NOMO-1 treated with DMSO at 0.1 percent for 48 hours (cell line): ENCODE measurements around the gene TSBP1.
A peak's percentile ranks its signal among the peaks of the same experiment; 100 is the strongest.

Experiments
- DNase-seq: peaks from one replicate; lab custom pipeline; 2025; ENCODE audit not compliant: unreplicated experiment; lab: John Stamatoyannopoulos, UW

The TSBP1 gene, protein sequence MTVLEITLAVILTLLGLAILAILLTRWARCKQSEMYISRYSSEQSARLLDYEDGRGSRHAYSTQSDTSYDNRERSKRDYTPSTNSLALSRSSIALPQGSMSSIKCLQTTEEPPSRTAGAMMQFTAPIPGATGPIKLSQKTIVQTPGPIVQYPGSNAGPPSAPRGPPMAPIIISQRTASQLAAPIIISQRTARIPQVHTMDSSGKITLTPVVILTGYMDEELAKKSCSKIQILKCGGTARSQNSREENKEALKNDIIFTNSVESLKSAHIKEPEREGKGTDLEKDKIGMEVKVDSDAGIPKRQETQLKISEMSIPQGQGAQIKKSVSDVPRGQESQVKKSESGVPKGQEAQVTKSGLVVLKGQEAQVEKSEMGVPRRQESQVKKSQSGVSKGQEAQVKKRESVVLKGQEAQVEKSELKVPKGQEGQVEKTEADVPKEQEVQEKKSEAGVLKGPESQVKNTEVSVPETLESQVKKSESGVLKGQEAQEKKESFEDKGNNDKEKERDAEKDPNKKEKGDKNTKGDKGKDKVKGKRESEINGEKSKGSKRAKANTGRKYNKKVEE

DNA sequence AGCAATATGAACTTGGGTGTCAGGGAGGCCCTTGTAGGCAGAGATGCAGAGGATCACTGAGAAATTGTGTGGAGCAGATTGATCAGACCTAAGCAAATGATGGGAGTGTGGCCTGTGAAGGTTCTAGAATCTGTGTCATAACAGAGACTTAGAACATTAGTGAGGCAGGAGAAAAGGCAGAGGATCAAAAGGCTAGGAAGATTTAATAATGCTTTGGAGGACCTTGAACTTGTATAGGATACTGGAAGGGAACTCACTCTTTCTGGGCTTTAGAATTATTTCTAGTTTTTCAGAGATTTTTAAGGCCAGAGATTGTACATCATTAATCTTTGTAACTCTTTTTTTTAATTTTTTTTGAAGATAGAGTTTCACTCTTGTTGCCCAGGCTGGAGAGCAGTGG lies at the start of gene TSBP1:
TSS of gene TSBP1 (minus strand) at position 101 of the 400 bp plus-strand sequence. CDS start 197 bp downstream, outside the sequence.
- no peak for DNase-seq

DNA sequence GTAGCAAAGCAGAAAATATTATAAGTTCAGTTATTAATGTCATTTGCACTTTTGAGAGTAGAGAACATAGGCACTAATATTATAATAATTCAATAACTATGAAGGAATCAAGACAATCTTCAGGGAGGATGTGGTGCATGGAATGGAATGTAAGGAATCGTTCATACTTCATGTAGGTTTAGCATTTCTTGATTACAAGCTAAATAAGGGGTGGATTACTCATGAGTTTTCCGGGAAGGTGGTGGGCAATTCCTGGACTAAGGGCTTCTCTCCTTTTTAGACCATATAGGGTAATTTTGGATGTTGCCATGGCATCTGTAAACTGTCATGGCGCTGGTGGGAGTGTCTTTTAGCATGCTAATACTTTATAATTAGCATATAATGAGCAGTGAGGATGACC lies 44.3 kb upstream of the TSBP1 start:
- DNase-seq: no peak

- DNase-seq: peak; percentile 64
Measured at GRCh38 chr6:32415521-32416019, 43.9 kb upstream of the TSBP1 start.

GRCh38 chr6:32413427-32414047 lies 41.8 kb upstream of the TSBP1 start:
- peak; percentile 65 for DNase-seq

GRCh38 chr6:32411566-32412327 lies 40.0 kb upstream of the TSBP1 start:
- DNase-seq: no peak

GRCh38 chr6:32410906-32411305 lies 39.2 kb upstream of the TSBP1 start:
- no peak for DNase-seq

GRCh38 chr6:32406857-32407256 lies 35.2 kb upstream of the TSBP1 start, which contains the start of gene BTNL2:
Gene BTNL2, minus strand, starts transcription at chr6:32407181. Its CDS starts 58 bp downstream, at chr6:32407123.
- DNase-seq: no peak

- DNase-seq: no peak
Measured at GRCh38 chr6:32406197-32406596, 34.5 kb upstream of the TSBP1 start.

- no peak for DNase-seq
Measured at GRCh38 chr6:32405656-32406055, 34.0 kb upstream of the TSBP1 start.

- DNase-seq: no peak
Measured at GRCh38 chr6:32402812-32403211, 31.1 kb upstream of the TSBP1 start.

DNA sequence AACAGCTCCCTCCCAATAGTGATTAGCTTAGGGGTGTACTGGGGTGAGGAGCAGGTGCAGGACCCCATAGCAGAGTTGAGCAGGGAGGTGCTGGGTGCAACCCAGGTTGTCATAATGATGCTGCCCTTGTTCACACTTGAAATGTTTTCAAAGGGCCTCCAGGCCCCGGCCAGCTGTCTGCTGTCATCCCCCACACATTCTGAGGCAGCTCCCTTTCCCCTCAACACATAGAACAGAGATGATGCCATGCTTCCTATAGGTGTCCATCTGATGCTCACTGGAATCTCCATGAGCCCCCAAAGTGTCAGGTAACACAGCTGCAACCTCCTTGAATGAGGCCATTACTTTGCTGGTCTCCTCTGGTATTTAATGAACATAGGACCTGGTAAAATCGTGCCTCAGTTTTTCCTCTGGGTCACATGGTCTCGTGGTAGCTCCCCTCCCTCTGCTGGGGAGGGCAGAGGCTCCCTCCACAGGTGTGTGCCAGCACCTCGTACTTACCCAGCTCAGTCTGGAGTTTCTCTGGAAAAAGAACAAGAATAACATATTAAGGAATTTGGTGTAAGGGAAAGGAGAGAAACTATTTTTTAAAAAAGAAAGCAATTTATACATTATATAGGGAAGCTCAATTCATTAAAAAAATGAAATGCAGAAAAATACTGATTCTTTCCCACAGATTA lies 29.7 kb upstream of the TSBP1 start:
- DNase-seq: no peak

DNA sequence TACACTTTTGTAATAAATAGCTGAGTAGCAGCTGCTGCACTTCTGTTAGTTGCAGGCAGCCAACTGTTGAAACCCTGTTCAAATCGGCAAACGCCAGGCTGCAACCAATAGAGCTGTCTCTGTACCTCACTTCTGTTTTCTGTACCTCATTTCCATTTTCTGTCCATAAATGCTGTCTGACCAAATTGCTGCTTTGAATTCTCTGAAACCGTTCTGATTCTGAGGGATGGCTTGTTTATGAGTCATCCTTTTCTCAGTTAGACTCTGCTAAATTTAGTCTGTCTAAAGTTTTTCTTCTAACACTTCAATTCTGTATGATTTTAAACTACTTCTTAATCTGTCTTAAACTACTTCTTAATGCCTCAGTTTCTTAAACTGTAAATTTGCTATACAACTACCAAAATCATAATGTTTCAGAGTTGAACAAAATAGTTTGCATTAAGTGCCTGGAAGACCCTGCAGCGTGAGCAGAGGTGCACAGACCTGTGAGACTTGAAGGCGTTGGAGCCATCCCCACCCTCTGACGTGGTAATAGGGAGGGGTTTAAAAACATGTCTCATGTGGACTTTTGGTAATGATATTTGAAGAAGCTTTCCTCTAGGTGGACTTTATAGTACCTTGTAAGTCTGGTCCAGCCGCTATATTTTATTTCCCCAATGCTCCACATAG lies 25.7 kb upstream of the TSBP1 start:
- peak; percentile 66 for DNase-seq

GRCh38 chr6:32396028-32396427 lies 24.3 kb upstream of the TSBP1 start:
- no peak for DNase-seq

DNA sequence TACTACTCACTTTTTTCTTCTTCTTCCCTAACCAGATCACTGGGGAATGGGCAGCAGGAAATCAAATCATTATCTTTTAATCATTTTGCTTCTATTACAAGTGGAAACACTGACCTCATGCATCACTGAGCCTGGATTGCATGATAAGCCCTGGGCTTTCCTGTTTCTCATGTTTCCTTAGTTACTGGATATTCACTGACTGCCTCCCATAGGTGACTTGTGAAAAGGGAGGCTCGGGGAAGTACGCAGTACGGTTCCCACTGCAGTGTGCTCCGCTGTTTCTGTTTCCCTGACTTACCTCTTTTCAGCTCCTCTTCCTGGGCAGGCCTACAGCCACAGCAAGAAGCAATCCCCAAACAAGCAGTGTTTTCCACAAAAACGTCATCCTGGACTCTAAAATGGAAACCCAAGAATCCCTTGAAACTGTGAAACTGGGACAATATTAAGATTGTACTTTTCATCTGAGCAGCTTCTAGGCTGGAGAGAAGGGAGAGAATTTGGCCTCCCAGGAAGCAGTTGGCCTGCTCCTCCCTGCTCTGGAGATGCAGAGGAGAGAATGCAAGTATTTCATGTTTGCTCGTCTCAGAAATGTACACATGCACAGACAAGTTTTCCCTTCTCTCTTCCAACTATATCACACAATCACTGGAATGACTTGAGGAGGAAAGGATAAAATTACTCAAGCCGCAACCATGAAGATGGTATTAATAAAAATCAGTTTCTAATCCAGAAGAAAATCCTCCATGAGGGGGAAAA lies 22.1 kb upstream of the TSBP1 start:
- DNase-seq: no peak

GRCh38 chr6:32391505-32391904 lies 19.8 kb upstream of the TSBP1 start:
- DNase-seq: no peak

DNA sequence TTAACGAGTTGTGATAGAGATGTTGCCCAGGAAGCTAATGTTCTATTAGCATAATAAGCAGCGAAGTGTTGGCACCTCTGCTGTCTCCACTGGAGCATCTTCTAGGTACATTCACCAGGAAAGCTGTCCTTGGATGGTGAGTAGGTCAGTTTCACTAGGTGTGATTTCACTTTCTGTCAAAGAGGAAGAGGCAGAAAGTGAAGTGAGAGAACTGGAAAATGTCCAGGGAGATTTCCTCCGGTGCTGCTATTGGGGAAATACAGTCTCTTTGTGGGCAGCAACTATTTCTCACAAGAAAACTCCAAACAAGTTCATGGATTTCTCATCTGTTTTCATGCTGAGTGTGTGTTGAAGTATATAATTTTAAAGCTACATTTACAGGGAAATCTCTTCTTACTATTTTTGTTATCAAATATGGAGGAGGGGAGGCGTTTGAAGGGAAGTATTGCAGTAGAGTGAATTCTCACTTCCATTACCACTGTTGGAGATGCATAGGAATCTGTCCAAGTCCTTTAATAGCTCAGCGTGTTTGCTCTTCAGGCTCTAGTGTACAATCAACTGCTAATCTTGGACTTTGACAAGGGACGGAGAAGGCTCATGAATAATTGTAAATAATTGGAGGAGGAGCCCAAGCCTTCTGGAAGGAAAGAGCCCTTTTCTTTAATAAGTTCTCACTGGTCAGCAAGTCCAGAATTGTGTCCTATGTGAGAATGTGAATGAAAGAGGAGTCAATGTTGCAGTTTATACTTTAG lies 16.1 kb upstream of the TSBP1 start:
- DNase-seq: no peak

DNA sequence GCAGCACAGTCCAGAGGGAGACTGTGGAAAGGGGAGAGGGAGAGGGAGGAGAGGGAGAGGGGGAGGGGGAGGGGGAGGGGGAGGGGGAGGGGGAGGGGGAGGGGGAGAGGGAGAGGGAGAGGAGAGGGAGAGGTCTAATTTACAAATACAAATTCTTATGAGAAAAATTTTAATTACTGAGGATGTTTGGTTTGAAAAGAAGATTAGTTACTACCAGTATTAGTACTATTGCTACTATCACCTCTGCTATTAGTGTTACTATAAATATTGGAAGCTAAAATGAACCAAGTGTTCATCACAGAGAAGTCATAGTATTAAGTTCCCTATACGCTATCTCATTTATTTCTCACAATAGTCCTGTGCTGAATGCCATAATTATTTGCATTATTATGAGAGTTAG lies 14.3 kb upstream of the TSBP1 start:
- no peak for DNase-seq

DNA sequence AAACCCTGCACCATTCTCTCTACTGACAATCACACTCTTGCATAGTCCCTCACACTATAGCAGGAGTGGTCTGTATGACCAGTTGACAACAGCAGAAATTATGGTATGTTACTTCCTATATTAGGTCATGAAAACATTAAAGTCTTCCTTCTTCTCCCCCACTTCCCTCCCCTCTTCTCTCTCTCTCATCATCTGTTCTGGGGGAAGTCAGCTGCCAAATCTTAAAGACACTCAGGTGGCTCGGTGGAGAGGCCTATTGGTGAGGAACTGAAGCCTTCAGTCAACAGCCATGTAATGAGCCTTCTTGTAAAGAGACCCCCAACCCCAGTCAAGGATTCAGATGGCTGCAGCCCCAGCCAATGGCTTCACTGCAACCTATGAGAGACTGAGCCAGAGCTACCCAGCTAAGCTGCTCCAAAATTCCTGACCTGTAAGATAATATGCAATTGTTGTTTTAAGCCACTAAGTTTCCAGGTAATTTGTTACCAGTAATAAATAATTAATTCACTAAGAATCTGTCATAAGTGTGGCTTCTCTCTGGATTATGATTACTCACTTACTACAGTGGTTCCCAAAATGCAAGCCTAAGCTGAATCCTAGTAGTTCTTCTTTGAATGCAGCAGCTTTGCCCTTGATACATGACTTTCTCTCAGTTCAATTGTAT lies 11.2 kb upstream of the TSBP1 start:
- DNase-seq: peak; percentile 39
